ENCODE data around the gene ANGPTL2.

ANGPTL2 gene

DNA sequence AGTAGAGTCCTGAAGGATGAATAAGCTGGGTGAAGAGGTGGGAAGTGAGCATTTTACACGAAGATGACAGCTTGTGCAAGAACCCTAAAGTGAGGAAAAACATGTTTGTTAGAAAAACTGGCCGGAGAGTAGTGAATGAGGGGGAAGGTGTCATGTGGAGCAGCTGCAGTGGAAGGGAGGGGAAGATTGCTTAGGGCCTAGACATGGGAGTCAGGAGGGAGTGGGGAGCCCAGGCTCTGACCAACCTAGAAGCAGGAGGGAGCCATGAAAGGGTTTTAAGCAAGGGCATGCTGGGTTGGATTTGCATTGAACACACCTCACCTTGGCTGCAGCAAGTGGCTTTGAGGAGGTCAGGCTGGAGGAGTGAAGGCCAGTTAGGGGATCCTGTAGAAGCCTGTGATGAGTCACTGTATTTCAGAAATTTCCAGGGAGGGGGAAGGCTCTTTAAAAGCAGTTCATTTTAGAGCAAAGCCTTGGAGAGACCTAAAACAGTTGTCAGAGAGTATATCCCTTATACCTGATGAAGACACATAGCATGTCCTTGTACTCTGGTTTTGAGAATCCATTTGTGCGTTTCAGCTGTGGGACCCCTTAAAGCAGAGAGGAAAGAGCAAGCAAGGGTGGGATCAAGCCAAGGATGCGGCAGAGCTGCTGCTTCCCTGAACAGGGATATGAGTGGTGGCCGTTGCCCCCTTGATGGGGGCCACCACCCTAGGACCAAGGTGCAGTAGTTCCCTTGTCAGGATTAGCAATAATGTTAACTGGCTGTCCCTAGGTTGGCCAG lies 45.4 kb downstream of the ANGPTL2 start:
- no peak for DNase-seq (ENCODE audit: low read depth in 3 of 3)

DNA sequence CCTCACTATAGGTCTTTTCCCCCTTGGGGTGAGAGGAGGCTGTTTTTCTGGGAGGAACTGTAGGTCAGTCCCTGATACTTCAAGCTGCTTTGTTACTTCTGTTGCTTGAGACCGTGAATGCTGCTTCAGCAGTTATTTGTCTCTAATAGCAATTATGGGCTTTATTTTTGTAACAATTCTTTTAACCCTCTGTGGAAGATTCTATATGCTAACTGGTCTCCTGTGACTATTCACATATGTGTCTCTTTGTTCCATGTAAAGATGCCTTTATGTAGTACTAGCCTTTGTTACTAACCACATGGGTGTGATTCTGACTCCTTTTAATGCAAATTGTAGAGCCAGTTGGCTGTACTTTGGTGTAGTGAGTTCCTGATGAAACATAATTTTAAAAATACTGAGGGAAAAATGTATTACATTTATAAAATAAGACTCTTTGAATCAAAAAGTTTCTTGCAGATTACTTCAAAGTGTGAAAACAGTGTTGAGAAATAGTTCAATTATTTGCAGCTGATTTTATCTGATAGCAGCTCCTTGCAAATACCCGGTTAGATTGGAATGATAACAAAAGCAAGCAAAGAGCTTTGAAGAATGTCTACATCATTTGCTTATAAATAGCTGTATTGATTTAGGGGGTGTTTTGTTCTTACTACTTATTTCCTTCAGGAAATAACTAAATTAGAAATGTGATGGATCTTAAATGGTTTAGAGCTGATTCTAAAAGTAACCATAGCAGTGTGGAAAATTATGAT lies 46.6 kb downstream of the ANGPTL2 start:
- no peak for DNase-seq (ENCODE audit: low read depth in 3 of 3)

GRCh38 chr9:127074561-127075548 lies 47.6 kb downstream of the ANGPTL2 start:
- DNase-seq (ENCODE audit: low read depth in 3 of 3) = no peak

DNA sequence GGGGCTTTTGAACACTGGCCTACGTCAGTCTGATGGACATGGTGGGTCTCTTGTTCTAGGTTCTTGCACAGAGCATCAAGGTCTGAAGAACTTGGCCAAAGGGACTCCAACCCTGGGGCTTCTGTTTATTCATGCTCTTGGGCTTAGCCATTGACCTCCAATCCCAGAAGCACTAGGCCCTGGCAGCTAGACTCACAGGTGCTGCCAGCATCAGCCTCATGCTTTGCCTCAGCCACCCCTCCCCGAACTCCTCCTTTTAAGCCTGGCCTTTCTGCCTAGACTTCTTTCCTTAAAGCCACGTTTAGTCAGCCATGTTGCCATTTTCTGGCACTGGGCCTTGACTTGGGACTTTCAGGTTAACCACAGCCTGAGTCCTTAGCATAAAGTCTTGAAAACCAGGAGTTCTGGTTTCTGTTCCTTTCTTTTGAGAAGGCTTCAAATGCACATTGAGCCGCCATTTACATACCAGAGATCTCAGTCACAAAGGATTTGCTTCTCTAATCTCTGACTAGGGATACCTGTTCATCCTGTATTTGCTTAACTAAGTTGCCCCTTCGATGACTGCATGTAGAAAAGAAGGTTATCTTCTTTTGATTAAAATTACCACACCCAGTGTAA lies 54.7 kb downstream of the ANGPTL2 start:
- DNase-seq (ENCODE audit: low read depth in 3 of 3) = no peak

GRCh38 chr9:127066851-127067136 lies 55.6 kb downstream of the ANGPTL2 start:
- DNase-seq (ENCODE audit: low read depth in 3 of 3) = no peak

DNA sequence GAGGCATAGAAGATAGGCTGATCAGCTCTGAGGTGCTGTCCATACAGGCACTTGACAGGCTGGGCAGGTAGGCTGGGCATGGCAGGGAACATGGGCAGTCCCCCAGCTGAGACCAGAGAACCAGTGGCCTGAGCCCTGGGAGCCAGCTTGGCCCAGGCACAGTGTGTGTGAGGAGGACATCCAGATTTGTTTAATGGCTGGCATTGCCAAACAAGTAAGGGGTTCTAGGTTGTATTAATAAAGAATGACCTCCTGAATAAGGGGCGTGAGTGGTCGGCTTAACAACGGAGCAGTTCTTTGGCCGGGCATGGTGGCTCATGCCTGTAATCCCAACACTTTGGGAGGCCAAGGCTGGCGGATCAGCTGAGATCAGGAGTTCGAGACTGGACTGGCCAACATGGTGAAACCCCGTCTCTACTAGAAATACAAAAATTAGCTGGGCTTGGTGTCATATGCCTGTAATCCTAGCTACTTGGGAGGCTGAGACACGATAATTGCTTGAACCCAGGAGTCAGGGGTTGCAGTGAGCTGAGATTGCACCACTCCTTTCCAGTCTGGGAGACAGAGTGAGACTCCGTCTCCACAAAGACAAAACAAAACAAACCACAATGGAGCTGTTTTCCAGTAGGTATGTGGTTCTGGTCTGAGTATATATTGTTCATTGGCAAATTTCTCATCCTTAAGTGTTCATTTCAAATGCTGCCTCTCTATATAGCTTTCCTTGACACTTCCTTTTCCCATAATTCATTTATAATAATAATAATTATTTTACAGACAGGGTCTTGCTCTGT lies 56.2 kb downstream of the ANGPTL2 start:
- DNase-seq (ENCODE audit: low read depth in 3 of 3) = no peak

GRCh38 chr9:127065592-127065991 lies 56.8 kb downstream of the ANGPTL2 start:
- no peak for DNase-seq (ENCODE audit: low read depth in 3 of 3)

DNA sequence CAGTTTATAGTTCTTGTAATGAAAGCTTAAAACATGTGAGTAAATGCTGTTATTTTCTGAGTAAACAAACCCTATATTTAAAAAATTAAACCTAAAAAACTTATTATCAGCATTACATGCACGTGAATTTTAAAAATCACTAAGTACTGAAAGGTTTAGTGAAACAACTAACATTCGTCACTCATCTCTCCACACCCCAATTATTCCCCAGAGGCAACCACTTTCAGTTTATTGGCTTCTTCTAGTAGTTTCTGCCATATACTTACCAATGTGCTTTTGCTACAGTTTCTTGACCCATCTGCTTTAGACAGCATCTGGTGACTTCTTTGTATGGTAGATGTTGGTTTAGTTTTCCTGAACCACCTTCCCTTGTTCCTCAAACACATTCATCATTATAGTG lies 58.1 kb downstream of the ANGPTL2 start:
- DNase-seq (ENCODE audit: low read depth in 3 of 3) = no peak

DNA sequence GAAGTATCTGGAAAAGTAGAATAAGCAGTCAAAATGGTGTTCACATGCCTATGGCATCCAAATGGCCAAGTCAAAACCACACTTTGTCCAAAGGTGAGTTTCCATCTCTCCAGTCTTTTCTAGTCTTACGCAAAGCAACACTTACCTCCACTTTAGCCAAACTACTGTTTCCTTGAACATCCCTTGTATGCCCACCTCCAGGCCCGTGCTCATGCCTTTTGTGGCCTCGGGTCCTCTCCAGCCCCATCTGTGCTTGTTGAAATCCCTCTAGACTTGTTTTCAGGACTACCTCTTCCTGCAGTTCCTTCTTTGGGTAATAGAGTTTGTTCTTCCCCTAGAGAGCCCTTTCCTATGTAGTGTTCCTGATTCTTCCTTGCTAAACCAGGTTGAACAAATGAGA lies 61.0 kb downstream of the ANGPTL2 start:
- no peak for DNase-seq (ENCODE audit: low read depth in 3 of 3)

DNA sequence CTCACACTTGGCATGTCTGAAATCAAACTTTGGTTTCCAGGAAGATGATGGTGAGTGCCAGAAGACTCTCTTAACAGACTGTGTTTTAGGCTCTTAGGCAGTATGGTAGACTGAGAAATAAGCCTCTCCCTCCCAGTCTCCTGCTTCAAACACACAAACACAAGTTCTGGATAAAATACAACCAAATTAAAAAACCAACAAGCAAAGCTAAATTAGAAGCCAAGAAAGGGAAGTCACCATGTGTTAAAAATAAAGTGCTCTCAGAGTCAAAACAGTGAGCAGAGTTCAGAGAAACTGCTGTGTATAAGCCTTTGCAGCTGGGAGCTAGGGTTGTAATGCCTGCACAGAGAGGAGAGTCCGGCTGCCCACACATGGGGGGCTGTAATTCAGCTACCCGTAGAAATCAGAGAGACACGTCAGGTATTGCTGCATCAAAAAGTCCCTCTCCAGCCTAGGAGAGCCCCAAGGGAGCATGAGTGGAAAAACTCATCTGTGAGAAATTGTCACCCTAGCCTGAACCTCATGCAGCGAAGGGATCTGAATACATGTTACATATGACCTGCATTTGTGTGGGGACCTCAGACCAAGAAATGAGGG lies 62.6 kb downstream of the ANGPTL2 start:
- DNase-seq (ENCODE audit: low read depth in 3 of 3) = no peak

- no peak for DNase-seq (ENCODE audit: low read depth in 3 of 3)
Observed at GRCh38 chr9:127059030-127059429, 63.4 kb downstream of the ANGPTL2 start.

GRCh38 chr9:127058645-127059021 lies 63.8 kb downstream of the ANGPTL2 start:
- DNase-seq (ENCODE audit: low read depth in 3 of 3) = no peak

GRCh38 chr9:127058011-127058644 lies 64.3 kb downstream of the ANGPTL2 start:
- no peak for DNase-seq (ENCODE audit: low read depth in 3 of 3)

DNA sequence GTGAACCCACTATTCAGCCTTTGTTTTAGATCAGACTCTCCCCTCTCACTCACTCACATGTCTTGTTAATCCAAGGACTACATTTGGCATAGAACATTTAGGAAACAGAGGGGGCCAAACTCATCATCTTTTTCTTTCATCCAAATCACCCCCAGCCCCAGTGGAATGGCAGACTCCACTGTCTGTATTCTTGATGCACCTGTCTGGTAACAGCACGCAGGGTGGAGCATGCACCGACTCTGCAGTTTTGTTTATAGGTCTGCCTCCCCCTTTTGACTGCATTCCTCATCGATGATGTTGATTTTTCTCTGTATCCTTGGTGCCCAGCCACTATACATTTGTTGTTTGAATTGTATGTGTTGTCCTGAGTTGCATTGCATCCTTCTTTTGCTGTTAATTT lies 66.0 kb downstream of the ANGPTL2 start:
- DNase-seq (ENCODE audit: low read depth in 3 of 3) = no peak

DNA sequence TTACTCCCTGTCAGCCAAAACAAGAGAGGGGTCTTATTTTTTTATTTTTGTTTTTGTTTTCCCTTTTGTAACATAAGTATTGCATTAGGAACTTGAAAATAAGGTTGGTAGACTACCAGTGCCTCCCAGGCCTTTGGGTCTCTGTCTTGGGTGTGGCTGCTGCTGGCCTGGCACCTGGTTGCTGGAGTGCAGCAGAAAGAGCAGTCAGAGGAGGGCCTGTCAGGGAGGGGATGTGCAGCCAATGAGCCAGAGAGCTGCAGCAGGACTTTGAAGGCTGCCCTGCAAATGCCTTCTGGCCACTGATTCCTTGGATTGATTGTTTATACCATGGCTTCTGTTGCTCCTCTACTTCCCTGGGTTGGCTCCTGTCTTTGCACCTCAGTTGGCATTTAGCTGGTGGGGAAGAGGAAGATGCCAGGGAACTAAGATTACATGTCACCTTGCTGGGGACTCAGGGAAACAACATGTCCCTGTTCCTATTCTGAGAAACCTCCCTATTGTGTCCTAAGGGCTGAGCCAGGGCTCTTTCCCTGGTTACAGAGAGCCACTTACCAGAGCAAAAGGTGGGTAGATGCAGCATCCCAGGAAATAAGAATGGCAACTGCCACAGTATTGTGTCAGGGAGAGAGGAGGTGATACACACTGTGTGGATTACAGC lies 66.6 kb downstream of the ANGPTL2 start:
- no peak for DNase-seq (ENCODE audit: low read depth in 3 of 3)

DNA sequence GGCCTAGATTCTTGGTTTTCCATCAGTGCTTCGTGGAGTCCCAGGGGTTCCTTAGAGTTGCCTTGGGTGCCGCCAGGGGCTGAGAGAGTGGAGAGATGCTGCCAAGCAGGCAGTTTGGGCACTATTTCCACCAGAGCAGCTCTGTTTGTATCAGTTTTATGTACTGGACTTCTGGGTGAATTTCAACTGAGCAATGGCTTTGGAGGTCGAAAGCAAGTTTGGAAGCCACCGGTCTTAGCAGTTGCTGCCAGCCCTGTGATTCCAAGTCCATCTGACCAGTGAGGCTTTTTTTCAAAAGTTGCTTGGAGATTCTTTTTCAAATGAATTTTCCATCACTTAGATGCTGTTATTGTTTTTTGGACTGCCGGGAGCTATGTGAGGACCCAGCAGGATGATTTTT lies 68.5 kb downstream of the ANGPTL2 start:
- no peak for DNase-seq (ENCODE audit: low read depth in 3 of 3)

GRCh38 chr9:127053057-127053821 lies 69.2 kb downstream of the ANGPTL2 start:
- DNase-seq (ENCODE audit: low read depth in 3 of 3) = no peak

DNA sequence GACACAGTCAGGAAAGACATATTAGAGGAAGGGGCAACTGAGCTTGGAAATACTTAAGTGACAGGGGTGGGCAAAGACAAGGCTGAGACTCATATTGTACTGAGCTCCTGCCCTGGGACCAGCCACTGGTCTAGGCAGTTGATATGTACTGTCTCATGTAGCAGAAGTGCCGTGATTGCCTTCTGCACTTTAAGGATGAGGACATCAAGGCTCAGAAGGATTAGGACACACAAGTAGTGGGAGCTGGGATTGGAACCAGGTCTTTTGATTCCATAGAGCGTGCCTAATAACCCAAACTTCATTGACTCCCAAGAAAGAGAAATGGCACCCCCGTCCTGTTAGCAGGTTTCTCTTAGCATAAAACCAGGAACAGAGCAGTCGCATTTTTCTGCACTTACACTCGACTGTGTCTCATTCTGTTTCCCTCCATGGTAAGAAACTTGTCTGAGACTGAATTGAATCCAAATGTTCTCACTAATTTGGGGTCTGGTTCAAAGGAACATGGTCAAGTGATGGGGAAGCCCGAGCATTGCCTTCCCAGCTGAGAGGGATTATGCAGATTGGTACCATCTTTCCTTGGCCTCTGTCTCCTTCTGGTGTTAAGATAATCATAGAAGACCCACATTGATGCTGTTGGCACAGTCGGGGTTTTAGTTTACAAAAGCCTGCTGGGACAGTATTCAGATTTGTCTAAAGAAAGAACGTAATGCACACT lies 70.4 kb downstream of the ANGPTL2 start:
- DNase-seq (ENCODE audit: low read depth in 3 of 3) = no peak
